Vagina (tissue), 2 donors: Measurements from ENCODE around the gene POU2F1.
A peak's percentile ranks its signal among the peaks of the same experiment; 100 is the strongest.

Source experiments
- CTCF ChIP-seq, 3 experiments: fragments of 450-650 bp in 2 of 3; fragments of 200-600 bp in 1 of 3; sonication (generic) in 1 of 3; IDR thresholded peaks; one replicate each; pipeline ENCODE4 v1.5.1; 2017 to 2019; ENCODE audit warnings: antibody characterized with exemption in 3 of 3, mild to moderate bottlenecking in 2 of 3, moderate library complexity in 2 of 3
- POLR2A ChIP-seq, 2 donors: fragments of 450-650 bp; IDR thresholded peaks; one replicate each; pipeline ENCODE4 v1.6.1; 2017; ENCODE audit warnings: antibody characterized with exemption in 2 of 2, mild to moderate bottlenecking in 2 of 2, moderate library complexity in 2 of 2

GRCh38 chr1:167221738-167222610, 1.3 kb downstream of the POU2F1 start:
- peak in 1 of 3 experiments; percentile 4 for TF ChIP-seq CTCF (IDR thresholded peaks at IDR 0.05)
- peak in 1 of 2 donors; percentile 55 for TF ChIP-seq POLR2A (IDR thresholded peaks at IDR 0.05)
